Loucy (cell line): Measurements from ENCODE around the gene KLHL12.

Experiments
- H2AFZ ChIP-seq: fragments of 200-600 bp; sonication (generic); 2 replicates; pipeline ENCODE4 v1.6.0; 2016; ENCODE audit warnings: antibody characterized with exemption, mild to moderate bottlenecking, low read length, moderate library complexity
- H3F3A ChIP-seq: fragments of 200-600 bp; 2 replicates; pipeline ENCODE4 v1.6.0; 2016; ENCODE audit warnings: antibody characterized with exemption, low read depth, mild to moderate bottlenecking
- H3K27me3 ChIP-seq: fragments of 200-600 bp; sonication (generic); 2 replicates; pipeline ENCODE4 v1.6.1; 2014; ENCODE audit warnings: low read length, mild to moderate bottlenecking; ENCODE audit not compliant: insufficient read depth, poor library complexity, severe bottlenecking
- H3K36me3 ChIP-seq: fragments of 200-600 bp; sonication (generic); 2 replicates; pipeline ENCODE4 v1.6.1; 2016; ENCODE audit warnings: low read length; ENCODE audit not compliant: insufficient read depth
- H3K4me1 ChIP-seq: fragments of 200-600 bp; sonication (generic); 2 replicates; pipeline ENCODE4 v1.5.1; 2014; ENCODE audit warnings: low read length, mild to moderate bottlenecking; ENCODE audit not compliant: insufficient read depth, poor library complexity, severe bottlenecking
- H3K4me2 ChIP-seq: fragments of 200-600 bp; sonication (generic); 2 replicates; pipeline ENCODE4 v1.6.0; 2014; ENCODE audit warnings: antibody characterized with exemption, low read length, low read depth, mild to moderate bottlenecking; ENCODE audit not compliant: poor library complexity, severe bottlenecking
- H3K4me3 ChIP-seq: fragments of 200-600 bp; sonication (generic); 2 replicates; pipeline ENCODE4 v1.5.1; 2014; ENCODE audit warnings: low read length, mild to moderate bottlenecking, mixed read lengths; ENCODE audit not compliant: poor library complexity, severe bottlenecking
- H3K79me2 ChIP-seq: fragments of 200-600 bp; sonication (generic); 2 replicates; pipeline ENCODE4 v1.6.1; 2014; ENCODE audit warnings: low read length; ENCODE audit not compliant: insufficient read depth
- H3K9ac ChIP-seq: fragments of 200-600 bp; sonication (generic); 2 replicates; pipeline ENCODE4 v1.6.0; 2014; ENCODE audit warnings: mild to moderate bottlenecking, low read depth, low read length, moderate library complexity; ENCODE audit not compliant: poor library complexity, severe bottlenecking
- H3K9me2 ChIP-seq: fragments of 200-600 bp; sonication (generic); replicated peaks from 2 replicates; pipeline ENCODE4 v1.6.1; 2016; ENCODE audit warnings: low read depth, low read length, mixed read lengths
- H3K9me3 ChIP-seq: fragments of 200-600 bp; sonication (generic); 2 replicates; pipeline ENCODE4 v1.6.1; 2014; ENCODE audit warnings: mild to moderate bottlenecking, antibody characterized with exemption, low read length, low read depth; ENCODE audit not compliant: insufficient read depth
- H4K20me1 ChIP-seq: fragments of 200-600 bp; sonication (generic); 2 replicates; pipeline ENCODE4 v1.6.0; 2014; ENCODE audit warnings: antibody characterized with exemption, low read length, mild to moderate bottlenecking; ENCODE audit not compliant: insufficient read depth, poor library complexity, severe bottlenecking
- EZH2phosphoT487 ChIP-seq: fragments of 200-600 bp; IDR thresholded peaks from 2 replicates; pipeline ENCODE4 v1.6.1; 2018; ENCODE audit warnings: antibody characterized with exemption, mild to moderate bottlenecking, moderate library complexity, borderline replicate concordance
- TF ChIP-seq, protein P1 (sequence below): fragments of 200-600 bp; sonication (generic); conservative IDR thresholded peaks from 2 replicates; pipeline ENCODE4 v1.5.1; 2014; ENCODE audit warnings: mild to moderate bottlenecking, antibody characterized with exemption, low read length

KLHL12 gene

DNA sequence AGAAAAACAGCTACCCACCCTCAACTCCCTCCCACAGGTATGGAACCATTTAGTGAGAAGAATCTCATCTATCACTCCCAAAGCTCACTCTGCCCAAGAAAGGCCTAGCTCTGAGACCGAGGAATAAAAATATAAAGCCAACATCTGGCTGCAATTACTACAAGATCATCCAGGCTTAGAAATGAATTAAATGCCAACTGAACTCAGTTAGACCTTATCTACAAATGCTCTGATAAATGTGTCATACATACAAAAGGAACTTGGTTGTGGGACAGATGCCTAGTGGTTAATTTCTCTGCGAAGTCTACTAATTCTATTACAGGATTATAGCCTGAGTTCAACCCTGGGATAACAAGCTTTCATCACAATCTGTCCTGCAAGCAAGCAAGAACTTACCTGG, 24.4 kb upstream of the KLHL12 start:
- H3K9ac ChIP-seq, result peak overlapping the region; percentile 10
- no peaks in the 10 kb centered on the region for H3K9me3 ChIP-seq
- TF ChIP-seq, protein P1, sequence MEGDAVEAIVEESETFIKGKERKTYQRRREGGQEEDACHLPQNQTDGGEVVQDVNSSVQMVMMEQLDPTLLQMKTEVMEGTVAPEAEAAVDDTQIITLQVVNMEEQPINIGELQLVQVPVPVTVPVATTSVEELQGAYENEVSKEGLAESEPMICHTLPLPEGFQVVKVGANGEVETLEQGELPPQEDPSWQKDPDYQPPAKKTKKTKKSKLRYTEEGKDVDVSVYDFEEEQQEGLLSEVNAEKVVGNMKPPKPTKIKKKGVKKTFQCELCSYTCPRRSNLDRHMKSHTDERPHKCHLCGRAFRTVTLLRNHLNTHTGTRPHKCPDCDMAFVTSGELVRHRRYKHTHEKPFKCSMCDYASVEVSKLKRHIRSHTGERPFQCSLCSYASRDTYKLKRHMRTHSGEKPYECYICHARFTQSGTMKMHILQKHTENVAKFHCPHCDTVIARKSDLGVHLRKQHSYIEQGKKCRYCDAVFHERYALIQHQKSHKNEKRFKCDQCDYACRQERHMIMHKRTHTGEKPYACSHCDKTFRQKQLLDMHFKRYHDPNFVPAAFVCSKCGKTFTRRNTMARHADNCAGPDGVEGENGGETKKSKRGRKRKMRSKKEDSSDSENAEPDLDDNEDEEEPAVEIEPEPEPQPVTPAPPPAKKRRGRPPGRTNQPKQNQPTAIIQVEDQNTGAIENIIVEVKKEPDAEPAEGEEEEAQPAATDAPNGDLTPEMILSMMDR, result no peak
- no peak overlapping the region for H3K4me2 ChIP-seq
- peaks cover 34% of the 10 kb centered on the region for H4K20me1 ChIP-seq
- H3K4me1 ChIP-seq, result peaks cover 40% of the 10 kb centered on the region
- no peak overlapping the region for H2AFZ ChIP-seq
- no peak overlapping the region for H3K4me3 ChIP-seq
- no peaks in the 10 kb centered on the region for H3F3A ChIP-seq
- H3K9me2 ChIP-seq, result no peaks in the 10 kb centered on the region
- H3K27me3 ChIP-seq, result no peaks in the 10 kb centered on the region
- H3K36me3 ChIP-seq, result peaks cover 34% of the 10 kb centered on the region; the same call in 1 of the 2 replicates
- H3K79me2 ChIP-seq, result peaks cover 58% of the 10 kb centered on the region

DNA sequence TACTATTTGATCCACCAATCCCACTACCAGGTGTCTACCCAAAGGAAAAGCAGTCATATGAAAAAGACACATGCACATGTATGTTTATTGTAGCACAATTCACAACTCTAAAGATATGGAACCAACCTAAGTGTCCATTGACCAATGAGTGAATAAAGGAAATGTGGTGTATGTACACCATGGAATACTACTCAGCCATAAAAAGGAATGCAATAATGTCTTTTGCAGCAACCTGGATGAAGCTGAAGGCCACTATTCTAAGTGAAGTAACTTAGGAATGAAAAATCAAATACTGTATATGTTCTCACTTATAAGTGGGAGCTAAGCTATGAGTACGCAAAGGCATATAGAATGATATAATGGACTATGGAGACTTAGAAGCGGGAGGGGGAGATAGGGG, 18.4 kb upstream of the KLHL12 start:
- no peak overlapping the region for H3K9ac ChIP-seq
- H3K27me3 ChIP-seq, result no peaks in the 10 kb centered on the region
- TF ChIP-seq, protein P1, result no peak
- TF ChIP-seq EZH2phosphoT487, result no peak
- H4K20me1 ChIP-seq, result no peaks in the 10 kb centered on the region
- peaks cover 86% of the 10 kb centered on the region for H3K36me3 ChIP-seq
- no peaks in the 10 kb centered on the region for H3K4me1 ChIP-seq
- no peaks in the 10 kb centered on the region for H3F3A ChIP-seq
- no peaks in the 10 kb centered on the region for H3K9me2 ChIP-seq
- H3K9me3 ChIP-seq, result no peaks in the 10 kb centered on the region
- H3K4me2 ChIP-seq, result no peak overlapping the region
- H3K4me3 ChIP-seq, result no peak overlapping the region
- no peak overlapping the region for H2AFZ ChIP-seq
- no peaks in the 10 kb centered on the region for H3K79me2 ChIP-seq

DNA sequence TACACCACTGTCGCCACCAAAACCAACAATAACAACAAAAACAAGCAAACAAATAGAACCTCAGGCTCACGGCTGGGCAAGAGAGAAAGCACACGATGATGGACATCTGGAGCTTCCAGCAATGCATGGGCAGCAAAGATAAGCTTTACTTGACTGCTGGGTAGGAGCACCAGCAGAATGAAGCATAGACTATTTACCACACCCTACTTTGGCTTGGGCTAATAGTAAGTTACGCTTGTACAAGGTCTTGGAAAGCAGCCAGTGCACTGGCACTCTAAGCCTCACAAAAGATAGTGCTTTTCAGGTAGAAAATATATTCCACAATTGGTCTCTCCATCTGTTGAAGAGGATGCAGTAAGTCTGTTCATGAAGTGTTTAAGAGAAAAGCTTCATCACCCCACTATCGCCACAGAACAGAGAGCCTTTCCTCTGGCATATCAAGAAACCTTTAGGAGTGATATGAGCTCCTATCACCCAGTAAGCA, 17.4 kb upstream of the KLHL12 start:
- Histone ChIP-seq H3K9ac (no peak overlapping the region), H3K79me2 (no peaks in the 10 kb centered on the region), H3K4me3 (no peak overlapping the region), H2AFZ (no peak overlapping the region), H3K4me1 (no peaks in the 10 kb centered on the region), H4K20me1 (no peaks in the 10 kb centered on the region), H3K4me2 (no peak overlapping the region), H3K27me3 (no peaks in the 10 kb centered on the region), H3K9me3 (no peaks in the 10 kb centered on the region), H3K36me3 (peaks cover 85% of the 10 kb centered on the region), H3K9me2 (no peaks in the 10 kb centered on the region), H3F3A (no peaks in the 10 kb centered on the region)
- TF ChIP-seq, protein P1, result no peak
